HK-2 (cell line): Measurements from ENCODE around the gene PLAC8L1.
"Not testable (repeated sequence)": the region's sequence is repeated elsewhere in the genome, so short reads cannot be mapped to it uniquely, and the experiment has no call there.

Experiments used
- DNase-seq: peaks from one replicate; pipeline ENCODE4 v3.0.0-alpha.2; 2018; ENCODE audit not compliant: unreplicated experiment

PLAC8L1 gene

GRCh38 chr5:146105477-146105876 is at the start of gene PLAC8L1:
PLAC8L1 (minus strand) TSS chr5:146105577; CDS start chr5:146104311, 1,266 bp downstream.
- DNase-seq = no peak

GRCh38 chr5:146151970-146152369 is 46.6 kb upstream of the PLAC8L1 start:
- DNase-seq = no peak

- no peak for DNase-seq
These were observed 32.6 kb upstream of the PLAC8L1 start for GRCh38 chr5:146137967-146138403.

- no peak for DNase-seq
These were observed 25.2 kb upstream of the PLAC8L1 start for GRCh38 chr5:146130440-146131045.

- no peak for DNase-seq
These were observed 20.7 kb upstream of the PLAC8L1 start for GRCh38 chr5:146126068-146126467.

GRCh38 chr5:146124580-146124979 is 19.2 kb upstream of the PLAC8L1 start:
- DNase-seq = no peak

GRCh38 chr5:146121451-146121850 is 16.1 kb upstream of the PLAC8L1 start:
- DNase-seq = not testable (repeated sequence)

- DNase-seq = no peak
These were observed 12.9 kb upstream of the PLAC8L1 start for GRCh38 chr5:146118322-146118721.

- DNase-seq = not testable (repeated sequence)
These were observed 11.8 kb upstream of the PLAC8L1 start for GRCh38 chr5:146117216-146117615.

- no peak for DNase-seq
These were observed 11.0 kb upstream of the PLAC8L1 start for GRCh38 chr5:146116361-146116760.

- DNase-seq = no peak
These were observed 7.1 kb upstream of the PLAC8L1 start for GRCh38 chr5:146112476-146112875.

GRCh38 chr5:146111409-146111808 is 6.0 kb upstream of the PLAC8L1 start:
- no peak for DNase-seq

GRCh38 chr5:146109379-146109778 is 4.0 kb upstream of the PLAC8L1 start:
- no peak for DNase-seq

GRCh38 chr5:146108870-146109269 is 3.5 kb upstream of the PLAC8L1 start:
- DNase-seq = not testable (repeated sequence)

- DNase-seq = no peak
These were observed 2.5 kb upstream of the PLAC8L1 start for GRCh38 chr5:146107901-146108300.

GRCh38 chr5:146103594-146103993 is 1.8 kb downstream of the PLAC8L1 start:
- DNase-seq = no peak

GRCh38 chr5:146101646-146102045 is 3.7 kb downstream of the PLAC8L1 start:
- no peak for DNase-seq

- DNase-seq = no peak
These were observed 7.3 kb downstream of the PLAC8L1 start for GRCh38 chr5:146098047-146098446.

GRCh38 chr5:146091881-146092280 is 13.5 kb downstream of the PLAC8L1 start:
- no peak for DNase-seq

- no peak for DNase-seq
These were observed 16.1 kb downstream of the PLAC8L1 start for GRCh38 chr5:146089287-146089686.

GRCh38 chr5:146088098-146088497 is 17.3 kb downstream of the PLAC8L1 start:
- no peak for DNase-seq

GRCh38 chr5:146084376-146084775 is 21.0 kb downstream of the PLAC8L1 start:
- DNase-seq = no peak

- DNase-seq = no peak
These were observed 22.6 kb downstream of the PLAC8L1 start for GRCh38 chr5:146082798-146083197.

GRCh38 chr5:146081556-146081955 is 23.8 kb downstream of the PLAC8L1 start:
- no peak for DNase-seq
